Endodermal cell (in vitro differentiated cells): ENCODE data around the gene PCYT1A. TPM values are rescaled to one million over a fixed set of nuclear protein-coding genes. Genes with fewer than 3 reads are reported as not detected.

Experiments
- DNase-seq: peaks from one replicate; pipeline ENCODE4 v3.0.0-alpha.2; 2017
- H3K27ac ChIP-seq: 2 replicates; pipeline ENCODE4 v1.5.1; 2013; ENCODE audit warnings: mild to moderate bottlenecking, low read depth, low read length, moderate library complexity
- H3K27me3 ChIP-seq: 2 replicates; pipeline ENCODE4 v1.6.1; 2013; ENCODE audit warnings: mild to moderate bottlenecking, low read length, moderate library complexity; ENCODE audit not compliant: insufficient read depth, control insufficient read depth, poor library complexity, severe bottlenecking
- H3K36me3 ChIP-seq: 2 replicates; pipeline ENCODE4 v1.7.0; 2013; ENCODE audit warnings: mild to moderate bottlenecking, low read length, moderate library complexity; ENCODE audit not compliant: control insufficient read depth, insufficient read depth
- H3K4me1 ChIP-seq: one replicate; pipeline ENCODE4 v1.7.0; 2013; ENCODE audit warnings: low read length; ENCODE audit not compliant: control insufficient read depth, insufficient read depth
- H3K4me3 ChIP-seq: 2 replicates; pipeline ENCODE4 v1.5.1; 2013; ENCODE audit warnings: mild to moderate bottlenecking, low read length, moderate library complexity
- H3K9ac ChIP-seq: 2 replicates; pipeline ENCODE4 v1.6.1; 2013; ENCODE audit warnings: mild to moderate bottlenecking, low read length, moderate library complexity; ENCODE audit not compliant: poor library complexity, severe bottlenecking; ENCODE audit errors: extremely low read depth
- H3K9me3 ChIP-seq: 2 replicates; pipeline ENCODE4 v1.6.1; 2013; ENCODE audit warnings: mild to moderate bottlenecking, low read length, moderate library complexity; ENCODE audit not compliant: control insufficient read depth
- H3K27ac Mint-ChIP-seq: 2 replicates; pipeline ENCODE4 v1.8.0; 2020; ENCODE audit warnings: mixed read lengths
- H3K27me3 Mint-ChIP-seq: 2 replicates; pipeline ENCODE4 v1.8.0; 2021; ENCODE audit warnings: mild to moderate bottlenecking, mixed read lengths; ENCODE audit not compliant: insufficient read depth
- H3K36me3 Mint-ChIP-seq: 2 replicates; pipeline ENCODE4 v1.8.0; 2020; ENCODE audit warnings: low read depth, mixed read lengths
- H3K4me1 Mint-ChIP-seq: 2 replicates; pipeline ENCODE4 v1.8.0; 2020; ENCODE audit warnings: mixed read lengths
- H3K4me3 Mint-ChIP-seq: 2 replicates; pipeline ENCODE4 v1.8.0; 2020; ENCODE audit warnings: mild to moderate bottlenecking, moderate library complexity, mixed read lengths
- H3K9me3 Mint-ChIP-seq: 2 replicates; pipeline ENCODE4 v1.8.0; 2020; ENCODE audit warnings: mild to moderate bottlenecking, mixed read lengths
- CTCF ChIP-seq: fragments of 200-600 bp; sonication (generic); conservative IDR thresholded peaks from 2 replicates; pipeline ENCODE4 v1.5.0; 2021; ENCODE audit warnings: antibody characterized with exemption, mild to moderate bottlenecking
- WGBS, 2 experiments: methylation state at CpG; one replicate each; pipeline versions ENCODE4 v1.1.5 to v1.1.7; 2013; ENCODE audit warnings: missing lambda C conversion rate in 2 of 2, mixed read lengths in 1 of 2; ENCODE audit not compliant: insufficient coverage in 1 of 2, insufficient read length in 1 of 2; 5-methylcytosine and 5-hydroxymethylcytosine counted together
- total RNA-seq, 2 donors: library from RNA; stranded (reverse); fragmentation: NEBNext Ultra II Directional in 1 of 2; extraction: Animal tissue kit (Norgen Biotek cat#: 25700) in 1 of 2; gene quantifications; 2 replicates in 1 of 2; 3 replicates in 1 of 2; pipeline ENCODE4 v1.2.1, GENCODE V29; 2021

Gene PCYT1A
- total RNA-seq, 2 donors from 2014 or later, result 30.2 to 32.5 TPM

DNA sequence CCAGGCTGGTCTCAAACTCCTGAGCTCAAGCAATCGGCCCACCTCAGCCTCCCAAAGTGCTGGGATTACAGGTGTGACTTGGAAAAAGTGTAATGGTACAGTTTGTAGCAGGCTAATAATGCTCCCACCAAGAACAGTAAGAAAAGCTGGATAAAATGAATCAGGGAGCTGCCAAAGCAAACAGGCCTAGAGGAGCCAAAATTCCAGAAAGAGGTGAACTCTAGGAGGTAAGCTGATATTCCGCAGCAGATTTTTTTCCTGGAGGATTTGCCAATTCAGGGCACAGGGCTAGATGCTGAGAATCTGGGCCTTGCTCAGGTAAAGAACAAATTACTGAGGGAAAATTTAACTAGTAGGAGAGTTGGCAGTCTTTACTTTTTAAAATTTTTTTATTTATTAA lies 11.0 kb upstream of the PCYT1A start:
- no peak overlapping the region for H3K27ac ChIP-seq
- H3K36me3 ChIP-seq, result peaks cover 18% of the 10 kb centered on the region
- TF ChIP-seq CTCF, result no peak
- H3K9ac ChIP-seq, result no peak overlapping the region
- no peaks in the 10 kb centered on the region for H3K27me3 Mint-ChIP-seq
- no peaks in the 10 kb centered on the region for H3K9me3 ChIP-seq
- no peaks in the 10 kb centered on the region for H3K9me3 Mint-ChIP-seq
- 92 to 94% methylated on average over 2 of the region's 2 CpGs for WGBS, 2 experiments
- no peak for DNase-seq
- H3K4me1 ChIP-seq, result no peaks in the 10 kb centered on the region
- no peaks in the 10 kb centered on the region for H3K27me3 ChIP-seq
- H3K36me3 Mint-ChIP-seq, result peaks cover 27% of the 10 kb centered on the region
- H3K4me3 ChIP-seq, result no peak overlapping the region
- no peak overlapping the region for H3K4me3 Mint-ChIP-seq
- no peaks in the 10 kb centered on the region for H3K4me1 Mint-ChIP-seq
- H3K27ac Mint-ChIP-seq, result no peak overlapping the region

DNA sequence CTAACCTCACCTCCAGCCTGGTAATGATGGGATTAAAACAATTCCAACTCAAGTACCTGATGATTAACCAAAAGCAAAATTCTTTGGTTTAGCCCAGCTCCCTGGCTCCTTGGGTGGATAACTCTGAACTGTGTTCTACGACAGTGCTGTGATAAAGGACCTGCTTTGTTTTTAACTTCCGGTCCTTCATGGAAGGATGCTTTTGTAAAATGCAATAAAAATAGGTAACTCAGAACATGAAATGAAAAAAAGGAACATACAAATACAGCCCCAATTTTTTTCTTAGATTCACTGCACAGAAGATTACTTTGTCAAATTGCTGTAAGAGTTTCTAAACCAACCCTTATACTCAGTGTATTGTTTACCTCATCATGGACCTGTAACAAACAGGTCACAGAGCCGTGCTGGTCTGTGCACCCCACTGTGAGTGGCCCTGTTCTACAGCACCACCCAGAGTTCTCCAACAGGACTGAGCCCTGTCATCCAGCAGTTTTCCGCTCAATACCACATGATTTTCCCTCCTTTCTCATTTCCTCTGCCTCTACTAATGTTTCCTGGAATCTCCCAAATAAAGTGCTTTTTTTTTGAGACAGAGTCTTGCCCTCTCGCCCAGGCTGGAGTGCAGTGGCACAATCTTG lies 4.9 kb upstream of the PCYT1A start:
- H3K4me1 Mint-ChIP-seq, result no peaks in the 10 kb centered on the region
- no peaks in the 10 kb centered on the region for H3K36me3 Mint-ChIP-seq
- Histone ChIP-seq H3K27ac (no peak overlapping the region), H3K36me3 (peaks cover under 1% of the 10 kb centered on the region), H3K9me3 (no peaks in the 10 kb centered on the region), H3K27me3 (no peaks in the 10 kb centered on the region), H3K4me3 (no peak overlapping the region), H3K9ac (no peak overlapping the region), H3K4me1 (no peaks in the 10 kb centered on the region)
- peak; percentile 72 for DNase-seq
- no peak overlapping the region for H3K4me3 Mint-ChIP-seq
- H3K27me3 Mint-ChIP-seq, result no peaks in the 10 kb centered on the region
- no peak overlapping the region for H3K27ac Mint-ChIP-seq
- no peaks in the 10 kb centered on the region for H3K9me3 Mint-ChIP-seq
- TF ChIP-seq CTCF, result peak; percentile 50
- WGBS, 2 experiments, result 75 to 86% methylated on average over 3 to 5 of the region's 5 CpGs

DNA sequence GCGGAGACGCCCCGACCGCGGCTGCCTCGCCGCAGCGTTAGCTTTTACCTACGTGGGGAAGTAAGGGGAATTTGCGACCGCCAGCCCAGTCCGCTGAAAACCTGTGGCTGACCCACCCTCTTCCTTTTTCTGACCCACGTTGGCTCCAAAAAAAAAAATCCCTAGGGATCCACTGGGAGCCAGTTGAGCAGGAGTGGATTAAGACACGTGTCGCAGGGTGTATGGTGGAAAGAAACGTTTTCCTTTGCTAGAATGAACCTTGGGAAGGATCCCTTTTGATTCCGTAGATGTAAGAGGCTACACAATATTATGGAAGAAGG lies 575 bp upstream of the PCYT1A start:
- H3K4me1 ChIP-seq, result no peaks in the 10 kb centered on the region
- Mint-ChIP-seq H3K36me3 (no peaks in the 10 kb centered on the region), H3K4me3 (peak overlapping the region; percentile 90), H3K9me3 (no peaks in the 10 kb centered on the region), H3K27me3 (no peaks in the 10 kb centered on the region), H3K27ac (peak overlapping the region; percentile 79), H3K4me1 (peaks cover 14% of the 10 kb centered on the region)
- H3K9ac ChIP-seq, result peak overlapping the region; percentile 64
- H3K27ac ChIP-seq, result peak overlapping the region; percentile 32
- no peak for TF ChIP-seq CTCF
- H3K27me3 ChIP-seq, result no peaks in the 10 kb centered on the region
- no peaks in the 10 kb centered on the region for H3K36me3 ChIP-seq
- WGBS, 2 experiments, result 1 to 5% methylated on average over 10 to 17 of the region's 17 CpGs
- no peaks in the 10 kb centered on the region for H3K9me3 ChIP-seq
- DNase-seq, result no peak
- peak overlapping the region; percentile 86 for H3K4me3 ChIP-seq
